Upper lobe of left lung (tissue), 4 donors: ENCODE measurements around the gene DHRS4.
"Not testable (repeated sequence)": the region's sequence is repeated elsewhere in the genome, so short reads cannot be mapped to it uniquely, and the experiment has no call there.

Experiments
- CTCF ChIP-seq, 6 experiments: fragments of 450-650 bp in 4 of 6; fragments of 200-600 bp in 2 of 6; sonication (generic) in 2 of 6; IDR thresholded peaks; one replicate each; pipeline ENCODE4 v1.5.1; 2016 to 2019; ENCODE audit warnings: antibody characterized with exemption in 6 of 6
- EP300 ChIP-seq, 4 donors: sonication (generic); formaldehyde crosslinking; IDR thresholded peaks; one replicate each; pipeline ENCODE4 v1.5.1; 2017; ENCODE audit warnings: antibody characterized with exemption in 4 of 4, control low read depth in 2 of 4

GRCh38 chr14:24006471-24006816 lies 52.9 kb downstream of the DHRS4 start:
- TF ChIP-seq CTCF, EP300 (IDR thresholded peaks at IDR 0.05): not testable (repeated sequence)
